Loucy (cell line): ENCODE data around the gene DOLK.

Experiments used
- H2AFZ ChIP-seq: fragments of 200-600 bp; sonication (generic); 2 replicates; pipeline ENCODE4 v1.6.0; 2016; ENCODE audit warnings: antibody characterized with exemption, mild to moderate bottlenecking, low read length, moderate library complexity
- H3F3A ChIP-seq: fragments of 200-600 bp; 2 replicates; pipeline ENCODE4 v1.6.0; 2016; ENCODE audit warnings: antibody characterized with exemption, low read depth, mild to moderate bottlenecking
- H3K27me3 ChIP-seq: fragments of 200-600 bp; sonication (generic); 2 replicates; pipeline ENCODE4 v1.6.1; 2014; ENCODE audit warnings: low read length, mild to moderate bottlenecking; ENCODE audit not compliant: insufficient read depth, poor library complexity, severe bottlenecking
- H3K36me3 ChIP-seq: fragments of 200-600 bp; sonication (generic); 2 replicates; pipeline ENCODE4 v1.6.1; 2016; ENCODE audit warnings: low read length; ENCODE audit not compliant: insufficient read depth
- H3K4me1 ChIP-seq: fragments of 200-600 bp; sonication (generic); 2 replicates; pipeline ENCODE4 v1.5.1; 2014; ENCODE audit warnings: low read length, mild to moderate bottlenecking; ENCODE audit not compliant: insufficient read depth, poor library complexity, severe bottlenecking
- H3K4me2 ChIP-seq: fragments of 200-600 bp; sonication (generic); 2 replicates; pipeline ENCODE4 v1.6.0; 2014; ENCODE audit warnings: antibody characterized with exemption, low read length, low read depth, mild to moderate bottlenecking; ENCODE audit not compliant: poor library complexity, severe bottlenecking
- H3K4me3 ChIP-seq: fragments of 200-600 bp; sonication (generic); 2 replicates; pipeline ENCODE4 v1.5.1; 2014; ENCODE audit warnings: low read length, mild to moderate bottlenecking, mixed read lengths; ENCODE audit not compliant: poor library complexity, severe bottlenecking
- H3K79me2 ChIP-seq: fragments of 200-600 bp; sonication (generic); 2 replicates; pipeline ENCODE4 v1.6.1; 2014; ENCODE audit warnings: low read length; ENCODE audit not compliant: insufficient read depth
- H3K9ac ChIP-seq: fragments of 200-600 bp; sonication (generic); 2 replicates; pipeline ENCODE4 v1.6.0; 2014; ENCODE audit warnings: mild to moderate bottlenecking, low read depth, low read length, moderate library complexity; ENCODE audit not compliant: poor library complexity, severe bottlenecking
- H3K9me2 ChIP-seq: fragments of 200-600 bp; sonication (generic); replicated peaks from 2 replicates; pipeline ENCODE4 v1.6.1; 2016; ENCODE audit warnings: low read depth, low read length, mixed read lengths
- H3K9me3 ChIP-seq: fragments of 200-600 bp; sonication (generic); 2 replicates; pipeline ENCODE4 v1.6.1; 2014; ENCODE audit warnings: mild to moderate bottlenecking, antibody characterized with exemption, low read length, low read depth; ENCODE audit not compliant: insufficient read depth
- H4K20me1 ChIP-seq: fragments of 200-600 bp; sonication (generic); 2 replicates; pipeline ENCODE4 v1.6.0; 2014; ENCODE audit warnings: antibody characterized with exemption, low read length, mild to moderate bottlenecking; ENCODE audit not compliant: insufficient read depth, poor library complexity, severe bottlenecking
- EZH2phosphoT487 ChIP-seq: fragments of 200-600 bp; IDR thresholded peaks from 2 replicates; pipeline ENCODE4 v1.6.1; 2018; ENCODE audit warnings: antibody characterized with exemption, mild to moderate bottlenecking, moderate library complexity, borderline replicate concordance
- TF ChIP-seq, protein P1 (sequence below): fragments of 200-600 bp; sonication (generic); conservative IDR thresholded peaks from 2 replicates; pipeline ENCODE4 v1.5.1; 2014; ENCODE audit warnings: mild to moderate bottlenecking, antibody characterized with exemption, low read length

Gene DOLK

DNA sequence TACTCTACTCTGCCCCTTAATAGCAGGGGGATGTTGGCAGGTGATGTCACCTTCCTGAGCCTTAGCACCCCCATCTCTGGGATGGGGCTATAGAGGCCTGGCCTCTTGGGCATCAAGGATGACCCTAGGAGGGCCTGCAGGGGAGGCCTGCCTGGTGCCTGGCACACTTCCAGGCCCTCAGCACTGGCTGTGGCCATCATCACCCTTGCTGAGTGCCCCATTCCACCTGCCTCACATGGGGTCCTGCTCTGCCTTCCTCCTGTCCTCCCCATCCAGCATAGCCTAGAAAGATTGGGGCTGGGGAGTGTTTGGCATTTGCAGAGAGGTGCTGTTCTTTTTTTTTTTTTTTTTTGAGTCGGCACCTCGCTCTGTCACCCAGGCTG is 44.3 kb downstream of the DOLK start:
- H3K4me3 ChIP-seq, result peak overlapping the region; percentile 57

DNA sequence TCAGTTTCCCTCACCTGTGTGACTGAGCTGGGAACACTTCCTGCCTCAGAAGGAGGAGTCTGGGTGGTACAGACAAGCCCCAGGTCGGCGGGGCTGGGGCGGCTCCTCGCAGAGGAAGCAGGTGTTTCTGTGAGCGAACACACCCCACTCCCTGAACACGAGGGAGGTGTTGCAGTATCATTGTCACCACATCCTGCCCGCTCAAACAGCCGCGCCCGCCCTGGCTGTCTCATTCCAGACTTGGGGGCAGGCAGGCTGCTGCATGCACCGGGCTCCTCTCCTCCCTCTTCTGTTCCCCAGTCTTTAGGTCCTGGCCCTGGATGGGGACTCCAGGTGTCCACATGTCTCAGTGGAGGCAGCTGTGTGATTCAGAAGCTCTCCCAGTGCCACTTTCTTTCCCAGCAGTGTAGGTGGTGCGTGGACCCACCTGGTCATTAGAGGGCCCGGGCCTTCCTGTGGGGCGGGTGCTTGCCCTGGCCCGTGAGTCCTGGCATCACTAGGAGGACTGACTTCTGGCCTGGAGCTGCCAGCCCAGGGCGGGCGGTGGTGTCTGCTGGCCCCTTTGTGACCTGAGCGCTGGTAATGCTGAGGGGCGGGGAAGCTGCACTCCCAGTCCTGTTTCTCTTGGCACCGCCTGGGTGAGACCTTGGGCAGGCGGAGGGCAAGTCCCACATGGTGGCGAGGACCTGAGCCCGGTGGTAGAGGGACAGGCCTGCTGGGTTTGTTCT is 44.9 kb downstream of the DOLK start:
- Histone ChIP-seq H3K27me3 (no peaks in the 10 kb centered on the region), H3K9ac (peak overlapping the region; percentile 74), H3F3A (no peaks in the 10 kb centered on the region), H3K4me2 (peak overlapping the region; percentile 77), H3K9me2 (no peaks in the 10 kb centered on the region), H2AFZ (no peak overlapping the region), H3K9me3 (no peaks in the 10 kb centered on the region), H4K20me1 (no peaks in the 10 kb centered on the region), H3K79me2 (peaks cover 9% of the 10 kb centered on the region; the same call in 1 of the 2 replicates), H3K4me1 (peaks cover 32% of the 10 kb centered on the region), H3K4me3 (peak overlapping the region; percentile 57), H3K36me3 (peaks cover 3% of the 10 kb centered on the region; the same call in 1 of the 2 replicates)
- TF ChIP-seq, protein P1, sequence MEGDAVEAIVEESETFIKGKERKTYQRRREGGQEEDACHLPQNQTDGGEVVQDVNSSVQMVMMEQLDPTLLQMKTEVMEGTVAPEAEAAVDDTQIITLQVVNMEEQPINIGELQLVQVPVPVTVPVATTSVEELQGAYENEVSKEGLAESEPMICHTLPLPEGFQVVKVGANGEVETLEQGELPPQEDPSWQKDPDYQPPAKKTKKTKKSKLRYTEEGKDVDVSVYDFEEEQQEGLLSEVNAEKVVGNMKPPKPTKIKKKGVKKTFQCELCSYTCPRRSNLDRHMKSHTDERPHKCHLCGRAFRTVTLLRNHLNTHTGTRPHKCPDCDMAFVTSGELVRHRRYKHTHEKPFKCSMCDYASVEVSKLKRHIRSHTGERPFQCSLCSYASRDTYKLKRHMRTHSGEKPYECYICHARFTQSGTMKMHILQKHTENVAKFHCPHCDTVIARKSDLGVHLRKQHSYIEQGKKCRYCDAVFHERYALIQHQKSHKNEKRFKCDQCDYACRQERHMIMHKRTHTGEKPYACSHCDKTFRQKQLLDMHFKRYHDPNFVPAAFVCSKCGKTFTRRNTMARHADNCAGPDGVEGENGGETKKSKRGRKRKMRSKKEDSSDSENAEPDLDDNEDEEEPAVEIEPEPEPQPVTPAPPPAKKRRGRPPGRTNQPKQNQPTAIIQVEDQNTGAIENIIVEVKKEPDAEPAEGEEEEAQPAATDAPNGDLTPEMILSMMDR, result no peak
- no peak for TF ChIP-seq EZH2phosphoT487

More for the DNA sequence above, 44.3 kb downstream of the DOLK start:
- Histone ChIP-seq H3K36me3 (peaks cover 8% of the 10 kb centered on the region; the same call in 1 of the 2 replicates), H3K9me2 (no peaks in the 10 kb centered on the region), H3K4me2 (peak overlapping the region; percentile 77), H3F3A (no peaks in the 10 kb centered on the region), H3K9me3 (no peaks in the 10 kb centered on the region), H3K27me3 (no peaks in the 10 kb centered on the region), H3K9ac (peak overlapping the region; percentile 74), H3K4me1 (peaks cover 32% of the 10 kb centered on the region), H4K20me1 (no peaks in the 10 kb centered on the region), H3K79me2 (peaks cover 9% of the 10 kb centered on the region; the same call in 1 of the 2 replicates), H2AFZ (no peak overlapping the region)
- TF ChIP-seq EZH2phosphoT487, result no peak
- TF ChIP-seq, protein P1, result no peak

DNA sequence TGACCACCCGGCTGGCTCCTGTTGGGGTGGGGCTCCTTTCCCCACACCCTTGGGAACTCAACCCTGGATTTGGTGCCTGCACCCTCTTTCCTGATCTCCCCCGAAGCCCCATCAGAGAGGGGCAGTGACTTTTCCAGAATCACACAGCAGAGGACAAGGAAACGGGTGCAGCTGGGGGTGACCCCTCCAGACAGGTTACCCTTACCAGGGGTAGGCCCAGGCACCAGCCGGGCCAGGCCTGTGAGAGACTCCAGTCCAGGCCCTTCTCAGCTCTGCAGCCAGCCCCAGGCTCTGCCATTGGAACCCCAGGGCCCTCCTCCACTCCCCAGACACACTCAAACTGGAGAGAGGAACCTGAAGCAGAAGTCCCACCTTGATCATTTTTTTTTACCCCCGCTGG is 45.6 kb downstream of the DOLK start:
- Histone ChIP-seq H3F3A (no peaks in the 10 kb centered on the region), H2AFZ (no peak overlapping the region), H3K9me3 (no peaks in the 10 kb centered on the region), H3K36me3 (no peaks in the 10 kb centered on the region; the same call in 1 of the 2 replicates), H3K27me3 (no peaks in the 10 kb centered on the region), H3K4me2 (peak overlapping the region; percentile 77), H3K4me1 (peaks cover 32% of the 10 kb centered on the region), H3K9me2 (no peaks in the 10 kb centered on the region), H3K4me3 (peak overlapping the region; percentile 38), H3K79me2 (peaks cover 9% of the 10 kb centered on the region; the same call in 1 of the 2 replicates), H3K9ac (peak overlapping the region; percentile 46), H4K20me1 (no peaks in the 10 kb centered on the region)
- no peak for TF ChIP-seq EZH2phosphoT487
- TF ChIP-seq, protein P1, result no peak
